WTC11 (cell line): ENCODE data around the gene MYO5C. TPM values are rescaled to one million over a fixed set of nuclear protein-coding genes. Genes with fewer than 3 reads are reported as not detected.

Experiments
- ATAC-seq: fragments of 200-7000 bp; cut with Tn5 transposase; 2 replicates; pipeline ENCODE4 v1.10.0; 2021; ENCODE audit warnings: mild to moderate bottlenecking, moderate library complexity
- CTCF ChIA-PET: fragments of 300-600 bp; sonication (Branson Sonifier 250); formaldehyde crosslinking; loops from one replicate; lab custom pipeline; 2021; ENCODE audit warnings: antibody characterized with exemption; lab: Charles Lee
- POLR2A ChIA-PET: fragments of 350-600 bp; sonication (Branson Sonifier 250); formaldehyde crosslinking; loops from one replicate; lab custom pipeline; 2021; ENCODE audit warnings: antibody characterized with exemption; lab: Charles Lee
- DNase-seq: peaks from one replicate; pipeline ENCODE4 v3.0.0; 2021; ENCODE audit warnings: low spot score
- H3K27ac Mint-ChIP-seq: 2 replicates; pipeline ENCODE4 v1.8.0; 2021; ENCODE audit warnings: mixed read lengths
- H3K27me3 Mint-ChIP-seq: 2 replicates; pipeline ENCODE4 v1.8.0; 2021; ENCODE audit warnings: low read depth, mild to moderate bottlenecking, moderate library complexity, mixed read lengths
- H3K36me3 Mint-ChIP-seq: 2 replicates; pipeline ENCODE4 v1.8.0; 2021; ENCODE audit warnings: mixed read lengths
- H3K4me1 Mint-ChIP-seq: 2 replicates; pipeline ENCODE4 v1.8.0; 2022; ENCODE audit warnings: mixed read lengths
- H3K4me3 Mint-ChIP-seq: 2 replicates; pipeline ENCODE4 v1.8.0; 2021; ENCODE audit warnings: mild to moderate bottlenecking, moderate library complexity, mixed read lengths
- H3K9me3 Mint-ChIP-seq: 2 replicates; pipeline ENCODE4 v1.8.0; 2021; ENCODE audit warnings: mixed read lengths
- ARID4B ChIP-seq: sonication (generic); formaldehyde crosslinking; IDR thresholded peaks from 2 replicates; pipeline ENCODE4 v1.8.0; 2023; ENCODE audit warnings: missing genetic modification reagents, mild to moderate bottlenecking, borderline replicate concordance
- ATF2 ChIP-seq: sonication (generic); formaldehyde crosslinking; IDR thresholded peaks from 2 replicates; pipeline ENCODE4 v1.8.1; 2022; ENCODE audit warnings: low read depth, missing genetic modification reagents, borderline replicate concordance
- ATF3 ChIP-seq: sonication (generic); formaldehyde crosslinking; conservative IDR thresholded peaks from 2 replicates; pipeline ENCODE4 v1.8.1; 2022; ENCODE audit warnings: mild to moderate bottlenecking, missing genetic modification reagents
- E2F1 ChIP-seq: sonication (generic); formaldehyde crosslinking; IDR thresholded peaks from 2 replicates; pipeline ENCODE4 v1.8.0; 2022; ENCODE audit warnings: mild to moderate bottlenecking, missing genetic modification reagents
- FOXJ3 ChIP-seq: sonication (generic); formaldehyde crosslinking; IDR thresholded peaks from 2 replicates; pipeline ENCODE4 v1.9.0; 2021; ENCODE audit warnings: missing genetic modification reagents, mild to moderate bottlenecking, borderline replicate concordance
- NR3C1 ChIP-seq: sonication (generic); formaldehyde crosslinking; conservative IDR thresholded peaks from 2 replicates; pipeline ENCODE4 v1.8.1; 2023; ENCODE audit warnings: low read depth, mild to moderate bottlenecking, missing genetic modification reagents
- OVOL2 ChIP-seq: fragments of 250-450 bp; sonication (Bioruptor Pico); IDR thresholded peaks from 2 replicates; pipeline ENCODE4 v1.9.0; 2021; ENCODE audit warnings: mild to moderate bottlenecking, borderline replicate concordance
- PREB ChIP-seq: sonication (generic); formaldehyde crosslinking; IDR thresholded peaks from 2 replicates; pipeline ENCODE4 v1.8.1; 2022; ENCODE audit warnings: mild to moderate bottlenecking, missing genetic modification reagents, moderate library complexity, borderline replicate concordance
- PRRX2 ChIP-seq: fragments of 250-450 bp; sonication (Bioruptor Pico); IDR thresholded peaks from 2 replicates; pipeline ENCODE4 v1.8.0; 2021; ENCODE audit warnings: mild to moderate bottlenecking
- SMAD4 ChIP-seq: sonication (generic); formaldehyde crosslinking; IDR thresholded peaks from 2 replicates; pipeline ENCODE4 v1.8.0; 2022; ENCODE audit warnings: mild to moderate bottlenecking, missing genetic modification reagents
- TEAD1 ChIP-seq: sonication (generic); formaldehyde crosslinking; IDR thresholded peaks from 2 replicates; pipeline ENCODE4 v1.8.0; 2022; ENCODE audit warnings: mild to moderate bottlenecking, missing genetic modification reagents
- TEAD4 ChIP-seq: sonication (generic); formaldehyde crosslinking; IDR thresholded peaks from 2 replicates; pipeline ENCODE4 v1.8.0; 2022; ENCODE audit warnings: mild to moderate bottlenecking, missing genetic modification reagents
- ZBTB21 ChIP-seq: sonication (generic); formaldehyde crosslinking; IDR thresholded peaks from 2 replicates; pipeline ENCODE4 v1.8.1; 2023; ENCODE audit warnings: mild to moderate bottlenecking, missing genetic modification reagents, borderline replicate concordance
- ZNF121 ChIP-seq: sonication (generic); formaldehyde crosslinking; IDR thresholded peaks from 2 replicates; pipeline ENCODE4 v1.8.0; 2023; ENCODE audit warnings: missing genetic modification reagents
- ZNF263 ChIP-seq: sonication (generic); formaldehyde crosslinking; IDR thresholded peaks from 2 replicates; pipeline ENCODE4 v1.8.1; 2022; ENCODE audit warnings: low read depth, mild to moderate bottlenecking, moderate library complexity, missing genetic modification reagents
- ZNF317 ChIP-seq: sonication (generic); formaldehyde crosslinking; IDR thresholded peaks from 2 replicates; pipeline ENCODE4 v1.8.1; 2023; ENCODE audit warnings: low read depth, mild to moderate bottlenecking, moderate library complexity, missing genetic modification reagents, borderline replicate concordance
- ZNF396 ChIP-seq: fragments of 250-450 bp; sonication (Bioruptor Pico); IDR thresholded peaks from 2 replicates; pipeline ENCODE4 v1.8.0; 2021; ENCODE audit warnings: mild to moderate bottlenecking, moderate library complexity, borderline replicate concordance
- total RNA-seq: library from RNA; stranded (reverse); gene quantifications from 3 replicates; pipeline ENCODE4 v1.2.3, GENCODE V29; 2021
- TF ChIP-seq, protein P1 (sequence below): sonication (generic); formaldehyde crosslinking; IDR thresholded peaks from 2 replicates; pipeline ENCODE4 v1.8.1; 2023; ENCODE audit warnings: mild to moderate bottlenecking, missing genetic modification reagents

The MYO5C gene
- total RNA-seq, 1 experiment from 2014 or later: 25.3 TPM

DNA sequence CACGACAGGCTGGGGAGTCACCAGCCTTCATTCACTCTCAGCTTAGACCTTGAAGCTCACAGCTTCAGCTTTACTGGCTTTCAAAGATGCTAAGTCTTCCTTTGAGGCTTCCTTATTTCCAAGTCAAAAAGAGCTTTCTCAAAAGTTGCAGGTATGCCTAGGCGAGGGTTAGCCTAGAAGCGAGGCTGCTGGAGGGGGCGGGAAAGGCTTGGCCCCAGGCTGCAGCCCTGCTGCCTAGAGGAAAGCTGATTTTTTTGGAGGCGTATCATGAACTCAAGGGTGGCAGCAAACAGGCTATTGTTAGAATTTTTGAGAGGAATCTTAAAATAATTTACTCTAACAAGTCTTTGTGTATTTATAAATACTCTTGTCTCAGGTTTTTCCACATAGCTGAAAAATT lies 37.1 kb downstream of the MYO5C start:
- Mint-ChIP-seq H3K9me3 (no peaks in the 10 kb centered on the region), H3K4me1 (peaks cover 53% of the 10 kb centered on the region), H3K36me3 (peaks cover 40% of the 10 kb centered on the region), H3K4me3 (no peak overlapping the region), H3K27ac (peak overlapping the region; percentile 95), H3K27me3 (no peaks in the 10 kb centered on the region)
- DNase-seq: no peak
- POLR2A ChIA-PET: interaction anchor here (1.1 kb wide), 1 partner anchor 474 kb away, joined by 3 read pairs; no protein-coding TSS in a partner anchor
- ATAC-seq: no peak
- CTCF ChIA-PET: interaction anchor here (0.7 to 2.0 kb wide), 13 partner anchors 19 to 507 kb away, joined by 3 to 9 read pairs (median 4); partner anchors contain the start of gene MYO5C
- TF ChIP-seq ZNF121 (CRISPR knock-in tag) (no peak), ZNF396 (no peak), PREB (CRISPR knock-in tag) (no peak), SMAD4 (no peak), TEAD1 (no peak), ZNF263 (CRISPR knock-in tag) (no peak), FOXJ3 (CRISPR knock-in tag) (no peak), ARID4B (CRISPR knock-in tag) (no peak), ATF3 (CRISPR knock-in tag) (no peak), OVOL2 (CRISPR knock-in tag) (no peak), TEAD4 (no peak), ATF2 (CRISPR knock-in tag) (no peak), PRRX2 (CRISPR knock-in tag) (no peak), NR3C1 (no peak), ZBTB21 (CRISPR knock-in tag) (no peak), ZNF317 (no peak), E2F1 (no peak)
- TF ChIP-seq, protein P1, sequence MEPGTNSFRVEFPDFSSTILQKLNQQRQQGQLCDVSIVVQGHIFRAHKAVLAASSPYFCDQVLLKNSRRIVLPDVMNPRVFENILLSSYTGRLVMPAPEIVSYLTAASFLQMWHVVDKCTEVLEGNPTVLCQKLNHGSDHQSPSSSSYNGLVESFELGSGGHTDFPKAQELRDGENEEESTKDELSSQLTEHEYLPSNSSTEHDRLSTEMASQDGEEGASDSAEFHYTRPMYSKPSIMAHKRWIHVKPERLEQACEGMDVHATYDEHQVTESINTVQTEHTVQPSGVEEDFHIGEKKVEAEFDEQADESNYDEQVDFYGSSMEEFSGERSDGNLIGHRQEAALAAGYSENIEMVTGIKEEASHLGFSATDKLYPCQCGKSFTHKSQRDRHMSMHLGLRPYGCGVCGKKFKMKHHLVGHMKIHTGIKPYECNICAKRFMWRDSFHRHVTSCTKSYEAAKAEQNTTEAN (CRISPR knock-in tag): no peak
